ENCODE data around the gene DDX50. TPM values are rescaled to one million over a fixed set of nuclear protein-coding genes. Genes with fewer than 3 reads are reported as not detected.

DDX50 gene
- total RNA-seq, 1 experiment from 2014 or later: 50.7 TPM

DNA sequence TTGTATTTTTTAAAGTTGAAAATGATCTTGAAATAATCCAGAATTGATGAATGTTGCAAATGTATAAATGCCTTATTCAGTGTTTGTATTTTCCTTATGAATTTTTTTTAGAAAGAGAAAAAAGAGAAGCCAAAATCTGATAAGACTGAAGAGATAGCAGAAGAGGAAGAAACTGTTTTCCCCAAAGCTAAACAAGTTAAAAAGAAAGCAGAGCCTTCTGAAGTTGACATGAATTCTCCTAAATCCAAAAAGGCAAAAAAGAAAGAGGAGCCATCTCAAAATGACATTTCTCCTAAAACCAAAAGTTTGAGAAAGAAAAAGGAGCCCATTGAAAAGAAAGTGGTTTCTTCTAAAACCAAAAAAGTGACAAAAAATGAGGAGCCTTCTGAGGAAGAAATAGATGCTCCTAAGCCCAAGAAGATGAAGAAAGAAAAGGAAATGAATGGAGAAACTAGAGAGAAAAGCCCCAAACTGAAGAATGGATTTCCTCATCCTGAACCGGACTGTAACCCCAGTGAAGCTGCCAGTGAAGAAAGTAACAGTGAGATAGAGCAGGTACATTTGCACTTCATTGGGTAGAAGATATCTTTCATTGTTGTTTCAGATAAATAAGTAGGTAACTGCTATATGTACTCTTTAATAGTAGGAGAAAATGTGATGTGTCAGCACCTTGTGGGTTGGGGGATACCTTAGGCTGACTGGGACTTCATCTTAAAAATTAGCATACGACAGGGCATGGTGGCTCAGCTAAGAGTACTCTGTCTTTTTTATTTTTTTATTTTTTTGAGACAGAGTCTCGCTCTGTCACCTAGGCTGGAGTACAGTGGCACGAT is 58.8 kb downstream of the DDX50 start:
- Histone ChIP-seq H4K5ac (ENCODE audit: insufficient read length, low read depth, low read length) (no peak overlapping the region), H3K27ac (ENCODE audit: insufficient read length, low read depth, low read length) (no peak overlapping the region), H2BK20ac (ENCODE audit: low read depth, low read length, poor library complexity, severe bottlenecking) (no peak overlapping the region), H4K91ac (ENCODE audit: insufficient read length, low read depth, low read length) (no peak overlapping the region), H3K4me1 (ENCODE audit: insufficient read depth, low read length) (no peaks in the 10 kb centered on the region), H3K23ac (ENCODE audit: insufficient read length, low read depth, low read length) (no peak overlapping the region), H2BK12ac (ENCODE audit: insufficient read length, low read depth, low read length) (no peak overlapping the region), H3K4me2 (ENCODE audit: insufficient read depth, insufficient read length, low read length) (no peak overlapping the region), H3K18ac (ENCODE audit: insufficient read length, low read depth, low read length) (no peak overlapping the region), H3K79me1 (ENCODE audit: insufficient read depth, low read depth, low read length, poor library complexity, severe bottlenecking) (peaks cover 7% of the 10 kb centered on the region), H2AFZ (ENCODE audit: low read length) (no peak overlapping the region), H3K56ac (ENCODE audit: insufficient read length, low read depth, low read length) (no peak overlapping the region), H2BK120ac (ENCODE audit: low read depth, low read length, poor library complexity, severe bottlenecking) (no peak overlapping the region), H4K8ac (replicated peaks; ENCODE audit: insufficient read length, low read depth, low read length) (no peak overlapping the region), H2BK5ac (ENCODE audit: insufficient read length, low read length) (no peak overlapping the region), H3K27me3 (ENCODE audit: insufficient read depth, low read length) (no peaks in the 10 kb centered on the region), H3K9ac (ENCODE audit: extremely low read depth, insufficient read length, low read length) (no peak overlapping the region), H4K20me1 (ENCODE audit: control insufficient read depth, insufficient read depth, insufficient read length) (no peaks in the 10 kb centered on the region), H3K23me2 (ENCODE audit: insufficient read length, low read depth, low read length, poor library complexity, severe bottlenecking) (peaks cover 13% of the 10 kb centered on the region), H3K14ac (ENCODE audit: insufficient read depth, low read length) (no peak overlapping the region), H2BK15ac (ENCODE audit: low read depth, low read length) (no peak overlapping the region), H3T11ph (ENCODE audit: low read length) (no peak overlapping the region), H3K79me2 (ENCODE audit: insufficient read depth, low read length) (peaks cover 32% of the 10 kb centered on the region), H2AK5ac (ENCODE audit: insufficient read length, low read length) (no peak overlapping the region), H3K4ac (ENCODE audit: low read depth, low read length) (no peak overlapping the region), H3K9me3 (ENCODE audit: control insufficient read depth, low read depth, low read length) (no peaks in the 10 kb centered on the region)
- H3K9me3 Mint-ChIP-seq: peaks cover 0 to 3% of the 10 kb centered on the region in 2 experiments; a peak in 3 of 5 replicates
- peak overlapping the region in 2 of 3 experiments; percentile 5 to 56; a peak in 3 of 7 replicates for H3K27ac Mint-ChIP-seq
- H3K4me1 Mint-ChIP-seq: peaks cover 11 to 15% of the 10 kb centered on the region in 2 experiments
- peaks cover 47 to 78% (median 60%) of the 10 kb centered on the region in 3 experiments for H3K36me3 Mint-ChIP-seq (ENCODE audit: insufficient read depth in 1 of 3, low read depth in 3 of 3)
- DNase-seq: no peak
- no peak for TF ChIP-seq CTCF (conservative IDR thresholded peaks at IDR 0.05)
- WGBS (ENCODE audit: extremely low coverage, insufficient read length, low lambda C conversion rate): no CpG with 5 or more reads among the region's 4 CpGs
- no peak overlapping the region for H3K4me3 Mint-ChIP-seq
- peaks cover 2% of the 10 kb centered on the region for H3K27me3 Mint-ChIP-seq (ENCODE audit: low read depth)

Data from H9 (cell line).